ENCODE measurements around the gene RELB. TPM values are rescaled to one million over a fixed set of nuclear protein-coding genes. Genes with fewer than 3 reads are reported as not detected.
A peak's percentile ranks its signal among the peaks of the same experiment; 100 is the strongest.

The RELB gene
- total and polyA plus RNA-seq, 12 donors = 2.0 to 39.1 (median 12.0) TPM

DNA sequence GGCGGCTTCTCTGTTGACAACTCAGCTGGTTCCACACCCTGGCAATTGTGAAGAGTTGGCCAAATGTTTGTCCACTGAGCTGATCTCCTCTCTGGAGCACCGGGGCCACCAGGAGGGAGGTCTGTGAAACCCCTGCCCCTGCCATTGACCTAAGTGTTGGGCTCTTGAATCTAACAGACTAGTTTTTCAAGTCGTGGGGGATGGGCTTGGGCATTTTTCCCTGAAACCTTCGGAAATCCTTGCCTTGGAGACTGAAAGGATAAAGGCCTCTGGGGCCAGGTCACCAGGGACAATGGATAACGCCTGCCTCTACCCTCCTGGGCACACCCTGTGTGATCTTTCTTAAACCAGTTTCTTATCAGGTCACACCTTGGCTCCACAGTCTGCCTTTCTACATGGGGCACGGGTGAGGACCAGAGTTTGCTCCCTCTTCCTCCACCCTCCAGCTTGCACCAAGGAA, 78.7 kb downstream of the RELB start:
- intact Hi-C loops (cut with DNase I) = no loop called here
- TF ChIP-seq, protein P1, sequence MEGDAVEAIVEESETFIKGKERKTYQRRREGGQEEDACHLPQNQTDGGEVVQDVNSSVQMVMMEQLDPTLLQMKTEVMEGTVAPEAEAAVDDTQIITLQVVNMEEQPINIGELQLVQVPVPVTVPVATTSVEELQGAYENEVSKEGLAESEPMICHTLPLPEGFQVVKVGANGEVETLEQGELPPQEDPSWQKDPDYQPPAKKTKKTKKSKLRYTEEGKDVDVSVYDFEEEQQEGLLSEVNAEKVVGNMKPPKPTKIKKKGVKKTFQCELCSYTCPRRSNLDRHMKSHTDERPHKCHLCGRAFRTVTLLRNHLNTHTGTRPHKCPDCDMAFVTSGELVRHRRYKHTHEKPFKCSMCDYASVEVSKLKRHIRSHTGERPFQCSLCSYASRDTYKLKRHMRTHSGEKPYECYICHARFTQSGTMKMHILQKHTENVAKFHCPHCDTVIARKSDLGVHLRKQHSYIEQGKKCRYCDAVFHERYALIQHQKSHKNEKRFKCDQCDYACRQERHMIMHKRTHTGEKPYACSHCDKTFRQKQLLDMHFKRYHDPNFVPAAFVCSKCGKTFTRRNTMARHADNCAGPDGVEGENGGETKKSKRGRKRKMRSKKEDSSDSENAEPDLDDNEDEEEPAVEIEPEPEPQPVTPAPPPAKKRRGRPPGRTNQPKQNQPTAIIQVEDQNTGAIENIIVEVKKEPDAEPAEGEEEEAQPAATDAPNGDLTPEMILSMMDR (IDR thresholded peaks at IDR 0.05) = no peak
- TF ChIP-seq POLR2A (IDR thresholded peaks at IDR 0.05) = no peak
- Histone ChIP-seq H3K27ac (peak overlapping the region in 1 of 5 donors; percentile 59), H3K9me3 (replicated peaks in 1 of 3) (no peaks in the 10 kb centered on the region), H3K4me1 (replicated peaks in 1 of 2) (peaks cover 20 to 30% of the 10 kb centered on the region in 2 donors), H3K4me3 (peak overlapping the region in 2 of 4 donors; percentile 75 to 98), H3K36me3 (replicated peaks in 1 of 2) (peaks cover 0 to 9% of the 10 kb centered on the region in 2 donors), H3K27me3 (no peaks in the 10 kb centered on the region)
- DNase-seq = no peak
- WGBS, 4 donors = 8 to 15% (median 11%) methylated on average over 6 of the region's 6 CpGs

DNA sequence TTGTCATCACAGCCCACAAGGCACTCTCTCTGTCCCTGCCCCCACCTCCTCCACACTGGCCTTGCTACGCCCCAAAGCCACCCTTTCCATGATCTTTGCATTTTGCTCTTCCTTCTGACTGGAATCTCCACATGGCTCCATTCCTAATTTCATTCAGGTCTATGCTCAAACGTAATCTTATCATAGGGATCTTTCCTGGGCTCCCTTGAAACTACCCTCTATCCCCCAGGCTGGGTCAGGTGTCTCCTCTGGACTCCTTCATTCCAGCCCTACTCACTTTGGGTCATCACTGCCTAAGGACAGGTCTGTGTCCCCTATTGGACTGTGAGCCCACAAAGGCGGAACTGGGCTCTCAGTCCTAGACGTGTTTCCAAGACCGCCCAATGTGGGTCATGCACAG, 80.9 kb downstream of the RELB start:
- Histone ChIP-seq H3K4me1 (replicated peaks in 1 of 2) (peaks cover 15 to 17% of the 10 kb centered on the region in 2 donors), H3K4me3 (no peak overlapping the region), H3K36me3 (replicated peaks in 1 of 2) (peaks cover 0 to 9% of the 10 kb centered on the region in 2 donors), H3K27ac (no peak overlapping the region), H3K27me3 (no peaks in the 10 kb centered on the region), H3K9me3 (replicated peaks in 1 of 3) (no peaks in the 10 kb centered on the region)
- DNase-seq = no peak
- TF ChIP-seq POLR2A (IDR thresholded peaks at IDR 0.05) = no peak
- TF ChIP-seq, protein P1 (IDR thresholded peaks at IDR 0.05) = no peak
- WGBS, 4 donors = 90 to 95% (median 91%) methylated on average over 5 of the region's 5 CpGs
- intact Hi-C loops (cut with DNase I) = no loop called here

DNA sequence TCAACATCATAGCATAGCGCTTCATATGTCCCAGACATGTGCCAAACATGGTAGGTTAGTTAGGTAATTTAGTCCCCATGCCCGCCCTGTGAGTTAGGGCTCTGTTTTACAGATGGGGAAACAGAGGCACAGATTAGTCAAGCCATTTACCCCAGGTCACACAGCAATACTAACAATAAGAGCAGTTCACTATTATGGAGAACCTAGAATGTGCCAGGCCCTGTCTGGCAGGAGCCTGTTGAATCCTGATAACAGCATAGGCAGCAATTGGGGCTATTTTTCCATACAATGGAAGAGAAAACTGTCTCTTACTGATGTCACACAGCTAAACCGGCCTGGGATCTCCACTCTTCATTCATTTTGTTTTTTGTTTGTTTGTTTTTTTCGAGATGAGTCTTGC, 85.2 kb downstream of the RELB start:
- intact Hi-C loops (cut with DNase I) = no loop called here
- Histone ChIP-seq H3K4me3 (no peak overlapping the region), H3K4me1 (replicated peaks in 1 of 2) (peaks cover 0 to 9% of the 10 kb centered on the region in 2 donors), H3K27ac (no peak overlapping the region), H3K27me3 (no peaks in the 10 kb centered on the region), H3K9me3 (replicated peaks in 1 of 3) (no peaks in the 10 kb centered on the region), H3K36me3 (replicated peaks in 1 of 2) (peaks cover 0 to 14% of the 10 kb centered on the region in 2 donors)
- 87 to 95% (median 91%) methylated on average over 4 of the region's 4 CpGs for WGBS, 4 donors
- no peak for TF ChIP-seq POLR2A (IDR thresholded peaks at IDR 0.05)
- TF ChIP-seq, protein P1 (IDR thresholded peaks at IDR 0.05) = no peak
- DNase-seq = no peak

DNA sequence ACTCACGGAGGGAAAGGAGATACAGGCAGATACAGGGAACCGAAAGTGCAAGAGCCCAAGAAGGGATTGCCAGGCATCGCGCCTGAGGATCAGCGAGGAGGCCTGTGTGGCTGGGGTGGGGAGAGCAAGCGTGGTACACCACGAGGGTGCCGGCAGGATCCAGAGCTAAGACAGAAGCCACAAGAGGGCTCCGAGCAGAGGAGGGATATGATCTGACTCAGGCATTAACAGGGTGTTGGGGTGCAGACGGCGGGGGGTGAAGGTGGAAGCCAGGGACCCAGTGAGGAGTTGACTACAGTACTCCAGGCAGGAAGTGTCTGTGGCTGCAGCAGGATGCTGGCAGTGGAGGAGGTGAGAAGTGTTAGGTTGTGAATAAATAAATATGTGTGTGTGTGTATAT, 86.3 kb downstream of the RELB start:
- no peaks in the 10 kb centered on the region for H3K9me3 ChIP-seq (replicated peaks in 1 of 3)
- H3K4me3 ChIP-seq = no peak overlapping the region
- intact Hi-C loops (cut with DNase I) = no loop called here
- TF ChIP-seq, protein P1 (IDR thresholded peaks at IDR 0.05) = no peak
- no peak for TF ChIP-seq POLR2A (IDR thresholded peaks at IDR 0.05)
- H3K27ac ChIP-seq = no peak overlapping the region
- DNase-seq = no peak
- H3K4me1 ChIP-seq (replicated peaks in 1 of 2) = peaks cover 0 to 9% of the 10 kb centered on the region in 2 donors
- 69 to 77% (median 76%) methylated on average over 11 of the region's 11 CpGs for WGBS, 4 donors
- no peaks in the 10 kb centered on the region for H3K27me3 ChIP-seq
- peaks cover 0 to 6% of the 10 kb centered on the region in 2 donors for H3K36me3 ChIP-seq (replicated peaks in 1 of 2)

Small RNA genes lying within 50 kb of the gene (small RNA-seq; reads per million reads assigned to genes)
- 0 reads per million in 2 donors for gene RNU6-611P

Other genes starting within 250 kb of the RELB start
- under 1 TPM in 1 of 9 donors, not detected in 8; 0.14 TPM for gene CBLC, start 223.6 kb upstream of the RELB start, total RNA-seq
- under 1 TPM in 1 of 3 donors, not detected in 2; 0.13 TPM for gene CBLC, start 223.6 kb upstream of the RELB start, polyA plus RNA-seq
- gene BCAM, start 192.4 kb upstream of the RELB start, total RNA-seq = 10 to 100 TPM in 8 of 9 donors, 1 to 10 TPM in 1; 7.5 to 81.1 (median 43.4) TPM
- 10 to 100 TPM in 2 of 3 donors, 1 to 10 TPM in 1; 5.1 to 68.4 (median 55.1) TPM for gene BCAM, start 192.4 kb upstream of the RELB start, polyA plus RNA-seq
- gene NECTIN2, start 155.2 kb upstream of the RELB start, total RNA-seq = 100 to 1,000 TPM in 8 of 9 donors, 10 to 100 TPM in 1; 97.7 to 243 (median 131) TPM
- 100 to 1,000 TPM in 2 of 3 donors, 10 to 100 TPM in 1; 82.7 to 139 (median 124) TPM for gene NECTIN2, start 155.2 kb upstream of the RELB start, polyA plus RNA-seq
- 100 to 1,000 TPM in 3 of 9 donors, 10 to 100 TPM in 6; 53.1 to 248 (median 68.5) TPM for gene TOMM40, start 110.2 kb upstream of the RELB start, total RNA-seq
- gene TOMM40, start 110.2 kb upstream of the RELB start, polyA plus RNA-seq = 100 to 1,000 TPM in 1 of 3 donors, 10 to 100 TPM in 2; 63.2 to 112 (median 70.5) TPM
- over 10,000 TPM in 4 of 9 donors, 1,000 to 10,000 TPM in 5; 3,098 to 21,602 (median 7,572) TPM for gene APOE, start 95.7 kb upstream of the RELB start, total RNA-seq
- gene APOE, start 95.7 kb upstream of the RELB start, polyA plus RNA-seq = over 10,000 TPM in 2 of 3 donors, 100 to 1,000 TPM in 1; 569 to 15,573 (median 10,217) TPM
- 1,000 to 10,000 TPM; 1,263 to 3,854 (median 2,137) TPM for gene APOC1, start 86.9 kb upstream of the RELB start, total RNA-seq
- gene APOC1, start 86.9 kb upstream of the RELB start, polyA plus RNA-seq = 1,000 to 10,000 TPM in 2 of 3 donors, 100 to 1,000 TPM in 1; 583 to 2,292 (median 2,067) TPM
- gene APOC4, start 59.2 kb upstream of the RELB start, total RNA-seq = 1 to 10 TPM in 3 of 9 donors, under 1 TPM in 2, not detected in 4; 0.83 to 4.5 (median 1.3) TPM
- 1 to 10 TPM in 1 of 3 donors, under 1 TPM in 1, not detected in 1; 0.67 to 2.4 TPM for gene APOC4, start 59.2 kb upstream of the RELB start, polyA plus RNA-seq
- 10 to 100 TPM in 2 of 9 donors, 1 to 10 TPM in 6, not detected in 1; 1.3 to 16.9 (median 4.7) TPM for gene APOC2, start 55.4 kb upstream of the RELB start, total RNA-seq
- 10 to 100 TPM in 2 of 3 donors, 1 to 10 TPM in 1; 5.4 to 68.1 (median 14.2) TPM for gene APOC2, start 55.4 kb upstream of the RELB start, polyA plus RNA-seq
- gene CLPTM1, start 46.1 kb upstream of the RELB start, total RNA-seq = 100 to 1,000 TPM in 8 of 9 donors, 10 to 100 TPM in 1; 67.8 to 293 (median 254) TPM
- gene CLPTM1, start 46.1 kb upstream of the RELB start, polyA plus RNA-seq = 100 to 1,000 TPM; 220 to 306 (median 233) TPM
- 100 to 1,000 TPM in 1 of 9 donors, 10 to 100 TPM in 8; 19.8 to 137 (median 53.7) TPM for gene CLASRP, start 37.6 kb downstream of the RELB start, total RNA-seq
- 100 to 1,000 TPM in 2 of 3 donors, 10 to 100 TPM in 1; 39.8 to 730 (median 246) TPM for gene CLASRP, start 37.6 kb downstream of the RELB start, polyA plus RNA-seq
- 1 to 10 TPM in 2 of 9 donors, under 1 TPM in 6, not detected in 1; 0.06 to 1.3 (median 0.68) TPM for gene ZNF296, start 75.0 kb downstream of the RELB start, total RNA-seq
- 10 to 100 TPM in 1 of 3 donors, 1 to 10 TPM in 1, not detected in 1; 2.5 to 13.2 TPM for gene ZNF296, start 75.0 kb downstream of the RELB start, polyA plus RNA-seq
- 10 to 100 TPM in 7 of 9 donors, 1 to 10 TPM in 2; 4.0 to 24.9 (median 14.6) TPM for gene GEMIN7, start 77.8 kb downstream of the RELB start, total RNA-seq
- gene GEMIN7, start 77.8 kb downstream of the RELB start, polyA plus RNA-seq = 10 to 100 TPM; 11.3 to 29.0 (median 23.9) TPM
- gene PPP1R37, start 91.7 kb downstream of the RELB start, total RNA-seq = 10 to 100 TPM; 24.3 to 86.7 (median 53.1) TPM
- 100 to 1,000 TPM in 1 of 3 donors, 10 to 100 TPM in 2; 16.4 to 244 (median 45.4) TPM for gene PPP1R37, start 91.7 kb downstream of the RELB start, polyA plus RNA-seq
- 1 to 10 TPM in 1 of 9 donors, under 1 TPM in 7, not detected in 1; 0.06 to 1.1 (median 0.27) TPM for gene NKPD1, start 159.5 kb downstream of the RELB start, total RNA-seq
- gene NKPD1, start 159.5 kb downstream of the RELB start, polyA plus RNA-seq = under 1 TPM in 2 of 3 donors, not detected in 1; 0.13 to 0.16 TPM
- 10 to 100 TPM; 24.6 to 71.4 (median 36.7) TPM for gene TRAPPC6A, start 176.8 kb downstream of the RELB start, total RNA-seq
- 10 to 100 TPM in 2 of 3 donors, 1 to 10 TPM in 1; 5.1 to 41.7 (median 34.3) TPM for gene TRAPPC6A, start 176.8 kb downstream of the RELB start, polyA plus RNA-seq
- 10 to 100 TPM in 8 of 9 donors, 1 to 10 TPM in 1; 2.8 to 25.5 (median 18.4) TPM for gene BLOC1S3, start 177.3 kb downstream of the RELB start, total RNA-seq
- gene BLOC1S3, start 177.3 kb downstream of the RELB start, polyA plus RNA-seq = 10 to 100 TPM in 1 of 3 donors, 1 to 10 TPM in 2; 3.9 to 11.9 (median 4.1) TPM
- 10 to 100 TPM in 8 of 9 donors, 1 to 10 TPM in 1; 3.3 to 26.4 (median 16.4) TPM for gene EXOC3L2, start 243.9 kb downstream of the RELB start, total RNA-seq
- gene EXOC3L2, start 243.9 kb downstream of the RELB start, polyA plus RNA-seq = 10 to 100 TPM in 2 of 3 donors, 1 to 10 TPM in 1; 2.1 to 24.6 (median 10.9) TPM
- 10 to 100 TPM in 8 of 9 donors, 1 to 10 TPM in 1; 5.6 to 41.9 (median 26.3) TPM for gene MARK4, start 249.8 kb downstream of the RELB start, total RNA-seq
- 10 to 100 TPM; 19.1 to 53.3 (median 28.8) TPM for gene MARK4, start 249.8 kb downstream of the RELB start, polyA plus RNA-seq

Measured in adrenal gland (tissue), 12 donors.